NCI-H446 (cell line): ENCODE measurements around the gene USF2.
"Not testable (repeated sequence)": the region's sequence is repeated elsewhere in the genome, so short reads cannot be mapped to it uniquely, and the experiment has no call there.

Source experiments
- DNase-seq, 2 experiments: peaks; one replicate each; lab custom pipeline; 2025; lab: John Stamatoyannopoulos, UW

The USF2 gene, protein sequence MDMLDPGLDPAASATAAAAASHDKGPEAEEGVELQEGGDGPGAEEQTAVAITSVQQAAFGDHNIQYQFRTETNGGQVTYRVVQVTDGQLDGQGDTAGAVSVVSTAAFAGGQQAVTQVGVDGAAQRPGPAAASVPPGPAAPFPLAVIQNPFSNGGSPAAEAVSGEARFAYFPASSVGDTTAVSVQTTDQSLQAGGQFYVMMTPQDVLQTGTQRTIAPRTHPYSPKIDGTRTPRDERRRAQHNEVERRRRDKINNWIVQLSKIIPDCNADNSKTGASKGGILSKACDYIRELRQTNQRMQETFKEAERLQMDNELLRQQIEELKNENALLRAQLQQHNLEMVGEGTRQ

DNA sequence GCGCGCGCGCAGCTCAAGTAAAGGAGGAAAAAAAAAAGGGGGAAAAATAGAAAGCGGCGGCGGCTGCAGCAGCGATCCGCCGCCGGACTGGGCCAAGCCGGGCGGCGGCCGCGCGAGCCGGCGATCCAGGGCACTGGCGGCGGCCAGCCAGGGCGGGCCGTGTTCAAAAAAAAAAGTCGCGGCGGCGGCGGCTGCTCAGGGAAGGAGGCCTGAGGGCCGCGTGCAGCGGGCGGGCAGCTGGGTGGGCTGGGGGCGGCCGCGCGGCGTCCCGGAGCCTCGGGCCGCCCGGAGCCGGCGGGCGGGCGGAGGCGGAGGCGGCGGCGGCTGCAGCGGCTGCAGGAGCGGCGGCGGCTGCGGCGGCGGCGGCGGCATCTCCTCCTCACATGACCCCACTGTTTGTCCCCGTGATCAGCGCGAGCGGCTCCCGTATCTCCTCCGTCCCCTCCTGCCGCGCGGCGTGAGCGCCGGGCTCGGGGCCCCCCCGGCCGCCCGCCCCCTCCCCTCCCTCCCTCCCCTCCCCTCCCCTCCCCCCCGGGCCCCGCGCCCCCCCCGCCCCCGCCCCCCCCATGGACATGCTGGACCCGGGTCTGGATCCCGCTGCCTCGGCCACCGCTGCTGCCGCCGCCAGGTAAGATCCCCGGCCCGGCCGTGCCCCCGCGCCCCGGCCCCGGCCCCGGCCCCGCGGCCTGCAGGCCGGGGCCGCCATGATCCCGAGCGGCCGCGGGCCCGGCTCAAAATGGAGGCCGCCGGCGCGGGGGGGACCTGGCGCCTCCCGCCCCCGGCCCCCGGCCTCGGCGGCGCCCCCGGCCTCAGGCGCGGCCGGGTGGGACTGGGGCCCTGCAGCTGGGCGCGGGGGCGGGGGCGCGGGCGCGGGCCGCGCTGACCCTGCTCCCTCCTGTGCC, at the start of gene USF2:
TSS of gene USF2 (plus strand) at position 427 of the 902 bp plus-strand sequence. CDS start at position 567, 140 bp downstream.
- peak; percentile 23 to 63 for DNase-seq

DNA sequence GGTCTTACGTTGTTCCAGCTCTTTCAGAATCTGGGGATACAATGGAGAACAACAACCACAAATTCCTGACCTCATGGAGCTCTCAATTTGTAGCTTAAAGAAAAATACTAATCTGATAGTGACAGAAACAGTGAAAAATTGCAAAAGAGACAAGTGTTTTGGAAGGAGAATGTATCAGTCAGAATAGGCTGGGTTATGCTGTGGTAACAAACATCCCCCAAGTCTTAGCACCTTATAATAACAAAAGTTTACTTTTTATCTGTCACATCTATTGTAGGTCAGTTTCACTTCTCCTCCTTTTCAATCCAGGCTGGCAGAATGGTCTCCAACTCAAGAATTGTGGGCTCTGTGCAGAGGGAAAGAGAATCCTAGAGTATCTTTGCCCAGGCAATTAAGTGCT, 49.8 kb upstream of the USF2 start:
- no peak for DNase-seq

DNA sequence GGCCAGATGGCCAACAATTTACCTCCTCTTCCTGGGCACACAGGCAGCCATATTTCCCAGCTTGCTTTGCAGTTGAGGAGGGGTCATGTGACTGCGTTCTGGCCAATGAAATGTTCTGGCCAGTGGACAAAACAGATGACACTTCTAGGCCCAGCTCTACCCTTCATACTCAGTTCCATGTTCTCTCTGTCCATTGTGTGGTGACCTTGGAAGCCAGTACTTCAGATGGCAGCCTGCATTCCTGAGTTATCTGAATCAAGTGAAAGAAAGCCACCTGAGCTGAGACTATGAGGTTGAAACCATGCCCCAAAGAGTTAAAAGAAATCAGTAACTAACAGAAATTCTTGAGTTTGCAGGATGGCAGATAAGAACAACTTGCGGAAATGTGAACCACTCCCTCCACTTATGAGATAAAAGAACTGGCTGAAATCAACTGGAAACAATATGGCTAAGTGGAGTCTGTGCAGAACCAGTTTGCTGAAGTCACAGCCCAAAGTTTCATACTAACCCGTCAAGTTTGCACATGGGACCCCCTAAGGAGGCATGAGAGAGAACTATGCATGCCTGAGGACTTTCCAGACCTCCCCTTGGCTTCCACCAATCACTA, 48.3 kb upstream of the USF2 start:
- no peak for DNase-seq

DNA sequence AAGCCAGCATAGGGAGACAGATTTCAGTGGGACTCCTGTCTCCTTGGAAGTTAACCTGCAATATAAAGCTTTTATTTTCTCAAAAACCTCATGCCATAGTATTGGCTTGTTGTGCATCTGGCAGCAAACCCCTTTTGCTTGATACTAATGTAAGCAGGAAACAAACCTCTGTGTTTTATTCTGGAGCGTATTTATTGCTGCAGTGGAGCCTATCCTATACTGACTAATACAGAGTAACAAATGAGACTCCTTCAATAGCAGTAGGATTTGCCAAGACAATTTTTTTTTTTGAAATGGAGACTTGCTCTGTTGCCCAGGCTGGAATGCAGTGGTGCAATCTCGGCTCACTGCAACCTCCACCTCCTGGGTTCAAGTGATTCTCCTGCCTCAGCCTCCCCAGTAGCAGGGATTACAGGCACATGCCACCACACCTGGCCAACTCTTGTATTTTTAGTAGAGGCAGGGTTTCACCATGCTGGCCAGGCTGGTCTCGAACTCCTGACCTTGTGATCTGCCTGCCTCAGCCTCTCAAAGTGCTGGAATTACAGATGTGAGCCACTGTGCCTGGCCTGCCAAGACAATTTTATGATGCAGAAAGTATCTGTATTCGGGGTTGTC, 47.7 kb upstream of the USF2 start:
- not testable (repeated sequence) for DNase-seq

DNA sequence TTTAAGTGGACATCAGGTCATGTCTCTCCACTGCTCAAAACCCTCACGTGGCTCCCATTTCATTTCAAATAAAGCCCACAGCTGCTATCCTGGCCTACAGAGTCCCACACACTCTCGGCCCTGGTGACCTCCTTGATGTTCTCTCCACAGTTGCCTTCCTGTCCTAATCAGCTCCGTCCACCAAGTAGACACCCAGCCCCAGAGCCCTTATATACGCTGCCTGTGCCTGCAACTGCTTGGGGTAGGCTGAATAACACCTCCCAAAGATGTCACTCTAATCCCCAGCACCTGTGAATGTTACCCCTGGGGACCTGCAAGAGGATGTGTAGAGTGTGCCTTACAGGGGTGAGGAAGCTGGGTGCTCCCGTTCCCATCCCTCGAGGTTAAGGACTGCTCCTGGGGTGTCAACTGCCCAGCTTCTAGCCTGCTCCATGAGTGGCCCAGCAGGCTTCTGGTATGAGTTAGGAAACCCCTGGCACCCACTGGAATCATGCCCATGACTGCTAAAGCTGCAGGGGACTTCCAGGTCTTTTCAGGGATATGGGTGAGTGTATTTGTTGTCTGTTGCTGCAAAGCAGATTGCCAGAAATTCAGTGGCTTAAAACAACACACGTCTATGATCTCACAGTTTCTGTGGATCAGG, 46.3 kb upstream of the USF2 start:
- DNase-seq, result no peak

DNA sequence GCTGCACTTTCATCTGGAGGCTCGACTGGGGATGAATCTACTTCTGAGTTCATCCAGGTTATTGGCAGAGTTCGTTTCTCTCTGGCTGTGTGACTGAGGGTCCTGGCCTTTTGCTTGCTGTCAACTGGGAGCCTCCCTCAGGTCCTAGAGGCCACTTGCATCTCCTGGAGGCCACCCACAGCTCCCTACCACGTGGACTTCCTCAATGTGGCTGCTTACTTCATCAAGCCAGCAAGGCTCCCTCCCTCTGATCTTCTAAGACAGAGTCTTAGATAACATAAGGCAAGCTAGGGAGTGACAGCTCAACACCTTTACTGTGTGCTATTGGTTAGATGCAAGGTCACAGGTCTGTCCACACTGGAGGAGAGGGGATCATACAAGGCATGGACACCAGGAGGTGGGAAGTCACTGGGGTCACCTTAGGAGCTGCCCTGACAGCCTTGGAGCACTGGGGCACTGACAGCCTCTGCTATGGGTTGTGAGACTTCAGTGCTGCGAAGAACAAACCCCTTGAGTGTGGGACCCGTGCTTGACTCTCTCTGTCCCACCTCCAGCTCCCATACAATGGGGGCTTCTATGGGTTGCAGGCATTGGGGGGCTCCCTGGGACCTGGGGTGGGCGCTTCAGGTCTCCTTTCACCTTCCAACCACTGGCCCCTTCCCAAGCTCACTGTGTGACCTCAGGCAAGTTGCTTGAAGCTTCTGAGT, 45.5 kb upstream of the USF2 start:
- no peak for DNase-seq

DNA sequence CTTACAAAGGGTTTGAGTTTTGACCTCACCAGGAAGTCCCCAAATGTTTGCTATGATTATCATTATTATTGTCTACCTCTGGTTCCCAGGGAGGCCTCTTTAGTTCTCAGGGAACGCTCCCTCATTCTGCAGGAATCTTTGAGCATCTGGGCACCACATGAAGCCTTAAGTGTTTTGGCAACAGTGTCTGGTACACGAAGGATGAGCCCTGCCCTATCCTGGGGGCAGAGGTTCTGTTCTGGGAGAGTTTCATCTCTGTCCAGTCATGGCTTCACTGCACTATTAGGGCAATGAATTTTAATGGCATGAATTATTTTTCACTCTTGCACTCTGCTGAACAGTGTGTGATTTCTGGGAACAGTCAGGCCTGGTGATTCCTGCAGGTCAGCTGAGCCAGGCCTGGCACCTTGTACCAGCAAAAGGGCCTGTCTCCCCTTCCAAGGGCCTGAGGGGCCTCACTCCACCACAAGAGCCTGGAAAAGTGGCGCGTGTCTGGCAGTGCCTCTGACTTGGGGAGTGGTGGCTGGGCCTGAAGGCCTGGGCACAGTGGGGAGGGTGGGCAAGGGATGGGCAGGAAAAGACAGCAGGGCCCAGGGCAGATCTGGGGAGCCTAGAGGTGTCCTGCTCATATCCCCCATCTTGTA, 44.8 kb upstream of the USF2 start:
- DNase-seq, result no peak

DNA sequence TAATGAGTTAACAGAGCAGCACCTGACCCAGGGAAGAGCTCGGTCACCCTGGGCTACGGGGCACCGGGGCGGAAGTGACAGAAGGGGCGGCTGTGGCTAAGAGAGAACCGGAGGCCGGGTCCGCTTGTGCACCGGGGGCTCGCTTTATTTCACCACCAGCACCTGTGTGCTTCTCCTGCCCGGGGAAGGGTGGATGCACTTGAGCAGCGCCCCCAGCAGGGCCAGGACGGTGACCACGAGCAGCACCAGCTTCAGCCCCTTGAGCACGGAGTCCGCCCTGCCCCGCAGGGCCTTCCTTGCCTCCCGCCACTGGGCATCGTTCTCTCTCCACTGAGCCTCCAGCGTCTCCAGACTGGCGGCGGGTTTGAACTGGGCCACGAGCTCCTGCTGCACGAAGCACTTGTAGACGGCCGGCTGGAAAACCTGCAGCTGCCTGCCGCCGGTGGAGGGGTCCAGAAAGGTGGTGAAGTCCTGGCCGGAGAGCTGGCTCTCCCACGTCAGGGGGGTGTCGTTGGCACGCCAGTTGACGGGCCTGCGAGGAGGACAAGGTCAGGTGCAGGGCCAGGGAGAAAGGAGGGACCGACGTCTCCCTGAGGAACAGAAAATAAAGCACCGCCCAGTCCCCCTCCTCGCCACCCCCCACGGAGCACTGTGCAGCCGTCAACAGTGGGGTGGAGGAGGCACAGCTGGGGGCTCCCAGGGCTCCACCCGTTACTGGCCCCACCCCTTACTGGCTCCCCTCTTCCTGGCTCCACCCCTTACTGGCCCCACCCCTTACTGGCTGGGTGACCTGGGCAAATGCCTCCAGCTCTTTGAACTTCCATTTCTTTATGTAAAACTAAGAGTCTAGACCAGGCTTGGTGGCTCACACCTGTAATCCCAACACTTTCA, 43.8 kb upstream of the USF2 start:
- DNase-seq, result no peak

DNA sequence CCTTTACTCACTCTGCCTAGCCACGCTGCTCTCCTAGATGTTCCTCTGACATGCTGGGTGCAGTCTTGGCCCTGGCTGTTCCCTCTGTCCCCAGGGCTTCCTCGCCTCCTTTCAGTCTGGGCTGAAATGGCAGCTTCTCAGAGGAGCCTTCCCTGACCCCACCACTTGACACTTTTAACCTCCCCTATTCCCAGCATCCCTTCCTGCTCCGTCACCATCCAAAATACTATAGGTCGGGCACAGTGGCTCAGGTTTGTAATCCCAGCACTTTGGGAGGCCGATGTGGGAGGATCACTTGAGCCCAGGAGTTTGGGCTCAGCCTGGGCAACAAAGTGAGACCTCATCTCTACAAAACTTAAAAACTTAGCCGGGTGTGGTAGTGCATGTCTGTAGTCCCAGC, 42.8 kb upstream of the USF2 start:
- no peak for DNase-seq

DNA sequence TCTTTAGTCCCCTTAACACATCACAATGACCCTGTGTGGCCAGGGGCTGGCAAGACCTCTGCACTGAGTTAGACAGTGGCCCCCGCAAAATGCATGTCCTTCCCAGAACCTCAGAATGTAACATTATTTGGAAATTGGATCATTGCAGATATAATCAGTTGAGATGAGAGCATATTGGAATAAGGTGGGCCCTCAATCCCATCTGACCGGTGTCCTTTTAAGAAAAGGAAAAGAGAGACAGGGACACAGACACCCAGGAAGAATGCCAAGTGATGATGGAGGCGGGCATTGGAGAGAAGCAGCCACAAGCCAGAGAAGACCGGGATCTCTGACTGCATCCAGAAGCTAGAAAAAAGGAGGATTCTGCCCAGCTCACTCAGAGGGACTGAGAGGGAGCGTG, 42.0 kb upstream of the USF2 start:
- no peak for DNase-seq

DNA sequence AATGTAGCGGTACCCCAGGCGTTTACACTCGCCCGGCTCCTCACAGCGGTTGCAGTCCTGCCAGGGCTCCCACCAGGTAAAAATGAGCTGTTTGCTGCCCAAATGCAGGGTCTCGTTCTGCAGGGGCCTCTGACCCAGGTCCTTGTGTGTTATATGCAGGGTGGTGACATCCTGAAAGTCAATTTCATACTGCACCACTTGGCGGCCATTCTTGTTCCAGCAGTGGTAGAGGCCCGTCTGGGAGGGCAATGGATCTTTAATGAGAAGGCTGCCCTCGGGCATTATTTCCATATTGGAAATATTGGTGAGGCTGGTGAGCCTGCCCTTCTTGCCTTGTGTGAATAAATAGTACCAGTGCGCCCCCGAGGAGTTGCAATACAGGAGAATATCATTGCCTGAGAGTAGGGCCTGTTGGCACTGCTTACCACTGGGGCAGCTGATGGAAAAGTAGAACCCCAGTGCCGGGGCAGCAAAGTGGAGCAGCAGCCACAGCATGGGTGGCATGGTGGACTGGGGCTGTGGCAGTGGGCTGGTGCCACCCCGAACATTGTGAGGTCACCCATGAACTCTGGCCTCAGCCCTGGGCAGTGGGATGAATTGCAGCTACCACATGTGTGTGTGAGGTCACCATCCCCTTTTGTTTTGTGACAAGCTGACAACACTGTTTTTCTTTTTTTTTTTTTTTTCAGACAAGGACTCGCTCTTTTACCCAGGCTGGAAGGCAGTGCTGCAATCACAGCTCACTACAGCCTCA, 40.4 kb upstream of the USF2 start, which contains the start of gene FAM187B:
TSS of gene FAM187B (minus strand) at position 563 of the 754 bp plus-strand sequence. CDS start at position 504, 59 bp downstream.
- no peak for DNase-seq

DNA sequence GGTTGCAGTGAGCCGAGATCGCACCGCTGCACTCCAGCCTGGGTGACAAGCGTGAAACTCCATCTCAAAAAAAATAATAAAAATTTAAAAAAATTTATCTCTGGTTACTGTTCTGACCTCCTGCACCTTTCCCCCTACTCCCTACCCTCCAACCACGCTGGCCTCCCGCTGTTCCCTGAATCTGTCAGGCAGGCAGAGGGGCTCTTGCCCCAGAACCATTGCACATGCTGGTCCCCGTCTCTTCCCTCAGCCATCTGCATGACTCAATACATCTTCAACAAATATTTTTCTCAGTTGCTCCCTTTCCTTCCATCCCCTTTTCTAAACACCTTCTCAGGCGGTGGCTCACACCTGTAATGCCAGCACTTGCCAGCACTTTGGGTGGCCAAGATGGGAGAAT, 39.2 kb upstream of the USF2 start:
- DNase-seq, result no peak

DNA sequence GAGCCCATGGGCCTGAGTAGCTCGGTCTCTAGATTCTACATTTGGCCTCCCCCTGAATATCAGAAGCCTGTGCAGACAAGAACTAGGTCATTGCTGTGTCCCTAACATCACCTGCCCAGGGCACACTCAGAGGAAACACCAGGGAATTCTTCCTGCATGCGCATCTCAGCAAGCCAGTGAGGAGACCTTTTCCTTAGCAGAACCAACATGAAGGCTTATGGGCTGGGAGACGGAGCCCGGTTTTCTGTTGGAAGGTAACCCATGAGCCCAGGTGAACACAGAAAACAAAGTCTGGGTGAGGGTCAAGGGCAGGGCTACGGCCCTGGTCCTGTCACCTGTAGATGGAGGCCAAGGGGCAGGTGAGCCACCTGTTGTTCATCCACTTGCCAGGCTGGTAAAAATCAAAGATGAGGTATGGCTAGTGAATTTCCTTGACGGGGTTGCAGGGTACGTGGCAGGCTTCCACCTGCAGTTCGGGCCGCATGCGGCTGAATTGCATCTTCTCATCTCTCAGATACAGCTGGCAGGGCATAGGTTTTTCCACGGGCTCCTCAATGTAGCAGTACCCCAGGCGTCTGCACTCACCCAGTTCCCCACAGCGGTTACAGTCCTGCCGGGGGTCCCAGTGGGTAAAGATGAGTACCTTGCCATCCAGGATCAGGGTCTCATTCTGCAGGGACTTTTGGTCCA, 36.7 kb upstream of the USF2 start:
- DNase-seq, result no peak

DNA sequence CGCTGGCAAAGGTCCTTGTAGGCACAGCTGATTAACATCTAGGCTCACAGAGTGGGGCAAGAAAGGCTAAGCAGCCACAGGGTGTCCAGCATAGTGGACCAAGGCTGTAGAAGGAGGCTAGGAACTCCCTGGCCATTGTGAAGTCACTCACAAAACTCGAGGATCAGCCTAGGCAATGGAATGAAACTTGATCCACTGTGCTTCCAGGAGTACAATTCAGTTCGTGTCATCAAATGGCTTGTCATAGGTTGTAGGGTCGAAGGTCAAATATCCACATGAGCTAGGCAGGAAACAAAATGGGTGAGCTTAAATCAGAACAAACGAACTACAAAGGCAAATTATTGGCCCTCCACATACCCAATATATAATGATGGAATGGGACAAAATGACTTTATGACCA, 35.9 kb upstream of the USF2 start:
- no peak for DNase-seq

DNA sequence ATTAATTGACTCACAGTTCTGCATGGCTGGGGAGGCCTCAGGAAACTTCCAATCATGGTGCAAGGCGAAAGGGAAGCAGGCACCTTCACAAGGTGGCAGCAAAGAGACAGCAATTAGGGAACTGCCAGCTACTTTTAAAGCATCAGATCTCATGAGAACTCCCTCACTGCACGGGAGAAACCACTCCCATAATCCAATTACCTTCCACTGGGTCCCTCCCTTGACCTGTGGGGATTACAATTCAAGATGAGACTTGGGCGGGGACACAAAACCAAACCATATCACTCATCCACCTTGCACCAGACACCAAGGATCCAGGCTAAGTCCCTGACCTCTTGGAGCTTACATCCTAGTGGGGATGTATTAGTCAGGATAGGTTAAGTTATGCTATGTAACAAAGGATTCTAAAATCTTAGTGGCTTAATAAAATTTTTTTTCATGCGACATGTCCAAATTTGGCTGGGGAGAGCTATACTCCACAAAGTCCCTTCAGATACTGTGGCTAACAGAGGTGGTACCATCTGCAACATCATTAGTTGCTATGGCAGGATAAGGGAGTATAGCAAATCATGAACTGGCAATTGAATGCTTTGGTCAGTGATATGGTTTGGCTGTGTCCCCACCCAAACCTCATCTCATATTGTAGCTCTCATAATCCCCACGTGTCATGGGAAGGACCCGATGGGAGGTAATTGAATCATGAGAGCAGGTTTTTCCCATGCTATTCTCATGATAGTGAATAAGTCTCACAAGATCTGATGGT, 31.9 kb upstream of the USF2 start:
- no peak for DNase-seq

DNA sequence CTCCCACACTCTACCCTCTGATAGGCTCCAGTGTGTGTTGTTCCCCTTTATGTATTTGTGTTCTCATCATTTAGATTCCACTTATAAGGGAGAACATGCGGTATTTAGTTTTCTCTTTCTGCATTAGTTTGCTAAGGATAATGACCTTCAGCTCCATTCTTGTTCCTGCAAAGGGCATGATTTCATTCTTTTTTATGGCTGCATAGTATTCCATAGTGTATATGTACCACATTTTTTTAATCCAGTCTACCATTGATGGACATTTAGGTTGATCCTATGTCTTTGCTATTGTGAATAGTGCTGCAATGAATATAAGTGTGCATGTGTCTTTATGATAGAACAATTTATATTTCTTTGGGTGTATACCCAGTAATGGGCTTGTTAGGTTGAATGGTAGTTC, 29.2 kb upstream of the USF2 start:
- DNase-seq, result not testable (repeated sequence)

DNA sequence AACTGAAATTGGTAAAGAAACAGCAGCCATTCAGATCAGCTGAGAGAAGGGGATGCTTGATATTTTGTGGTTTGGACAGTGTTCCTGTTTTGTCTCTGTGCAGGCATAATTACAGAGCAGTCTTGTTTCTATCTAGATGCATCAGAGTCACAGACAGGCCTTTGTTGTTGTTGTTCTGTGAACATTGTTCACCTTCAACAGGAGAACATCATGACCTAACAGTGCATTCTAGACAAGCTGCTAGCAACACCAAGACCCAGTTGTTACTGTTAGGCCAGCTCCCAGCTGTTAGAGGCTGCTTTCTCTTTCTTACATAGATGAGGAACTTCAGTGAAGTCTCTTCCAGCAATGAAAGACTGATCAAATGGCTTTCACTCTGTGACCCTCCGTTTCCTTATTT, 28.4 kb upstream of the USF2 start:
- no peak for DNase-seq
